ENCODE results near the gene PREP.
A peak's percentile ranks its signal among the peaks of the same experiment; 100 is the strongest.
"Not testable (repeated sequence)": the region's sequence is repeated elsewhere in the genome, so short reads cannot be mapped to it uniquely, and the experiment has no call there.

The PREP gene

DNA sequence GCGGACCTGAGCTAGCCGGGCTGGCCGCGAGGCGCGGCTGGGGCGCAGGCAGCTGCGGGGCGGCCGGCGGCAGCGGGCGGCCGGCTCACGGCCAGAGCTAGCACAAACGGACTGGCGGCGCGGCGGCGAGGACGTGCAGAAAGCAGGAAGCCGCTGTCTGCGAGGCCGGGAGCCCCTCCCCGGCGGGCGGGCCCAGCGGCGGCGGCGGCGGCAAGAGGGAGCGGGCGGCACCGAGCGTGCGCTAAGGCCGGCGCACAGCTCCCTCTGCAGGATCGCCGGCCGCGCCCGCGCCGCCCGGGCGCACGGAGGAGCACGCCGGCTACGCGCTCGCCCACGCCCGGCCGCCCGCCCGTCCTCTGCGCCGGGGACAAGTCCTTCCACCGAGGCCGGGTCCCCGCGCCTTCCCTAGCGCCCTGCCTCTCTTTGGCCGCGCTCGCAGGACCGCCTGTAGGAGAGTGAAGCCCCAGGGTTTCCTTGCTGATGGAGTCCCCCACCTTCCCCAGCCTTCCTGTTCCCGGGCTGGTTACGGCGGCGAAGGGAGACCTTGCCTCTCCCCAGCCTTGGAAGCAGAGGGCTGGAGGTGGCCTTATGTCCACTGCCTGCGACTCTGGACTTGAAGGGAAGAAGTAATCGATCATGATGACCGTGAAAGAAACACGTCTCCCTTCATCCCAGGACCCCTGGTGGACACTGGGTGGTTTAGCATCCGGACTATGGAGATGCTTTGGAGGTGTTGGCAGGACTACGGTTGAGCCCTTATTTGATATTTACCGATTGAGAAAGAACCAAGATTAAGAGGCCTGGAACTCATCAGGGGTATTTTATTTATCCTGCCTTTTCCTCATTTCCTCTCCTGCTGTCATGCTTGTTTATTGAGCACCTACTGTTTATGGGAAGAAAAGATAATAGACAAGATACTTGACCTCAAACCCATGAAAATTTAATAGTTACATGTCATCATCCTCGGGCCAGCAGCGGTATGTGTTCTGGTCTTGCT is at the start of gene PREP:
TSS of gene PREP (minus strand) at position 144 of the 997 bp plus-strand sequence. CDS start 191 bp downstream, outside the sequence.
- peak; percentile 80 for DNase-seq

DNA sequence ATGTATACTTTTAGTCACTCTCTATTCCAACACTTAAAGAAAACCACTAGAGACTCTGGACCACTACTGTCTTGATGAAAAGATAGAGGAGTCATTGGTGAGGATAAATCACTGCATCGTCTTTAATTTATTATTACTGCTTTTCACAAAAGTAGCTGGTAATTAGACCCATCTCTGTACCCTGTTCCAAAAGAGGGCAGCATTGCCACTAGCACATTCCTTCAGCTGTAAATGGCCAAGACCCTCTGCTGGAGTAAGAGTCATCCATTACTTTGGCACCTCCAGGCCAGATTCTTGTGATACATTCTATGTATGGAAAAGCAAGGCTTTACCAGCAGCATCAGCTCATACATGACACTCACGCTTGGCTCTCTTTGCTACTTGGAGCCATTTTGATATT is 49.5 kb upstream of the PREP start:
- DNase-seq, result no peak

DNA sequence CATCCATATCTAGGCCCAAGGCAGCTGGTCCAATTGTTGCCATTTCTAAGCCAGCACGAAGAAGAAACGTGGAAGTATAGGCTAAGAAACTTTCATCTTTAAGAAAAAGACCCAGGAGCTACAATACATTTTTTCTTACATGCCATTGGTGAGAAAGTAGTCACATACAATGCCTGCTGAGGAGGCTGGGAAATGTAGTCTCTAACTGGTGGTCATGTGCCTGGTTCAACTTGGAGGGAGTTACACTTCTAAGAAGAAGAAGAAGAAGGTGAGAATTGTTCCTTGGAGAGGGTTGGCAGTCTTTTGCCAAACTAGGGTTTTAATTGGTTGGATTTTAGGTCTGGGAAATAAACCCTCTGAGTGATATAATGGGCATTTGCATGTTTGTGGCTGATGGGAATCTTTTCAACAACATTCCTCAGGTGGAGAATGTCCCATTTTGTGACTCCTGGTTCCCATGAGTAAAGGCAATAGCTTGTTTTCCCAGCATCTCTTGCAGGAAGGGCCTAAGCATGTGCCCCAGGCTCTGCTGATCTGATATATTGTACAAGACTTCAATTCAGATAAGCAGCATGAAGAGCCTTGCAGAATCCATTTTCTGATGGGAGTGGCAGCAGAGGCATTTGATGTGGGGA is 47.0 kb upstream of the PREP start:
- DNase-seq, result no peak

DNA sequence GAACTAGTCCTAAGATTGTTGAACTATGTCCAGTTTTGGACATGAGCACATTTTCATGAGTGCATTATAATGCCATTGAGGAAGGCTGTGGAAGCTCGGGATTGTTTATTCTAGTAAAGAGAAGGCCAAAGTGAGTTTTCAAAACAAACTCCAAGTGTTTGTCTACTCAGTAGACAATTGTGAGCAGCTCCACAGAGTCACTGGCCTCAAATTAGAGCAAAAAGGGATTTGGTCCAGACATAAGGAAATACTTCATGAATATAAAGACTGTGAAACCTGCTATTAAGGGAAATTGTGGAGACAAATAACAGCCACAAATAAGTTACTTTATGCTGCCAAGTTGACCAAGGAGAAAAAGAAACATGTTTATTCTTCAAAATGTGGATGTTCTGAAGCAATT is 42.6 kb upstream of the PREP start:
- no peak for DNase-seq

DNA sequence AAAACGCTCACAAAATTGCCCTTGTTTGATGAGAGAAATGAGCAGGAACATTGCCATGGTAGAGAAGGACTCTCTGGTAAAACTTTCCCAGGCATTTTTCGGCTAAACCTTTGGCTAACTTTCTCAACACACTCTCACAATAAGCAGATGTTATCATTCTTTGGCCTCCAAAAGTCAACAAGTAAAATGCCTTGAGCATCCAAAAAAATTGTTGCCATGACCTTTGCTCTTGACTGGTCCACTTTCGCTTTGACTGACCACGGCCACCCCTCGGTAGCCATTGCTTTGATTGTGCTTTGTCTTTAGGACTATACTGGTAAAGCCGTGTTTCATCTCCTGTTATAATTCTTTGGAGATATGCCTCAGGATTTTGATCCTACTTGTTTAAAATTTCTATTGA is 41.1 kb upstream of the PREP start:
- no peak for DNase-seq

DNA sequence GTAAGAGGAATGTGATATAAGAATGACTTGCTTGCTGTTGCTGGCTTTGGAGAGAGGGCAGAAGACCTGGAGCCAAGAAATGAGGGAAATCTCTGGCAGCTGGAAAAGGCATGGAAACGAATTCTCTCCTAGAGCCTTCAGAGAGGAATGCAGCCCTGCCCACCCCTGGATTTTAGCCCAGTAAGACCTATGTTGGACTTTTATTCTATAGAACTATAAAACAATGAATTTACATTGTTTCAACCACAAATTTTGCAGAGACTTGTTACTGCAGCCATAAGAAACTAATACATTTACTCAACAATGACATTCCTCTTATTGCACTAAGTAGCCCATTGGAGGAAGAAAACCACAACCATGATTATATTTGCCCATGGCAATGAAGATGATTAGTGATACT is 39.5 kb upstream of the PREP start:
- DNase-seq, result no peak

DNA sequence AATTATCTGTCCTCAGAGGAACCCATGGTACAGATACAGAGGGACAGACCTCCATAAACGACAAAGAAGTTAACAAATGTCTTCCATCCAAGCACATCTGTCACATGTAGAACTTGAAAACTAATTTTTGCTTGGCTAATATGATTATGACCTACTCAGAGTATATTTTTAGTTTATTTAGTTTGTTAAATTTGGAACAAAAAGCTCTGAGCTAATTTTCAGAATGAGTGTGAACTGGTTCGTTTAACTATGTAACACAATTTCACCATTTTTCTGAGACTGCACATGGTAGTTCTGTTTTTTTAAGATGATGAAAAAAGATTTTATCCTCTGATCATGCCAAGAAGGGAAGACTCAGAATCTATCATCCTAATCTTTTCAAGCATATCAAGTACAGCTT is 34.4 kb upstream of the PREP start:
- DNase-seq, result no peak

DNA sequence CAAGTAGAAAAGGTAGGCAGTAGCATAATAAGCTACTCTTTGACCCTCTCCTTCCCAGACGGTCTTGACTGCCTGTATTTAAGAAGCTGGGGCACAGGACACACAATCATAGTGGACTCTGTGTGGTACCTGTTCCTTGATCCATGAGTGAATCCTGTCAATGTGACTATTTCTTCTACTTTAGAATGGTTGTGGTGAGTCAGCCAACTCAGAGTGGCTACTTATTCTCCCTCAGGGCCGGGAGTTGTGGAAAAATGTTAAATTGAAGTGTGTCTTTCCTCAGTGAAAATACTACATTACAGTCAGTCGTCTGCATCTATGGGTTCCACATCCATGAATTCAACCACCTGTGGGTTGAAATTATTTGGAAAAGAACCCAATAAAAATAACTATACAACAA is 30.8 kb upstream of the PREP start:
- DNase-seq, result no peak

DNA sequence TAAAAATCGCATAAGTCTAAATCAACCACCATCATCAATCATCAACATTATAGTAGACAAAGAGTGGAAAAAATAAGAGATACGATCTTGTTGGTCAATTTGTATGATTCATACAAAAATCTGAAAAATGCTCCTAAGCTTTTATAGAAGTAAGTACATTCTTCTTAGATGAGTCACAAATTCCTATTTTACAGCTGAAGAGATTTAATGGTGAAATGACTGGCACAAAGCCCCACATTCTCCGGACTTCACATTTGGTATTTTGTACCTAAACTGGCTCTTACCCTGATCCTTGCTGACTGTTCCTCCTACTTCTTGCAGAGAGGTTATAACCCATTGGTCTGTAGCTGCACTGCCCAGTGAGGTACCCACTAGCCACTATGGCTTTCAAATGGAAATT is 29.9 kb upstream of the PREP start:
- peak; percentile 93 for DNase-seq

DNA sequence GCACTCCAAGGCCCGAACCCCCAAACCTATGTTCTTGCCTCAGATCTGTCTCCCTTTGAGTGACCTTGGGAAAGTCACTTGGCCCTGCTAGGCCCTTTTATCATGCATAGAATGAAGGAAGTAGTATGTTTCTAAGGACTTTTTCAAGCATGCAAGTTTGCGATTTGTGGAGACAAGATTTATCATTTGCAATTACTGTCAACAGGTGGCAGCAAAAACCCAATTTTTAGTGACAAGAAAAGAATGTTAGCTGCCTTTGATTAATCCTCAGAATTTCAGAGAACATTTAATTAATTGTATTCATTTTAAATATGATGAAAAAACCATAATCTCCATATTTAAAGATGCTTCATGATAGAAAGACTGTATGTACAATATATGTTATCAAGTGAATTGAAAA is 28.3 kb upstream of the PREP start:
- peak; percentile 29 for DNase-seq

DNA sequence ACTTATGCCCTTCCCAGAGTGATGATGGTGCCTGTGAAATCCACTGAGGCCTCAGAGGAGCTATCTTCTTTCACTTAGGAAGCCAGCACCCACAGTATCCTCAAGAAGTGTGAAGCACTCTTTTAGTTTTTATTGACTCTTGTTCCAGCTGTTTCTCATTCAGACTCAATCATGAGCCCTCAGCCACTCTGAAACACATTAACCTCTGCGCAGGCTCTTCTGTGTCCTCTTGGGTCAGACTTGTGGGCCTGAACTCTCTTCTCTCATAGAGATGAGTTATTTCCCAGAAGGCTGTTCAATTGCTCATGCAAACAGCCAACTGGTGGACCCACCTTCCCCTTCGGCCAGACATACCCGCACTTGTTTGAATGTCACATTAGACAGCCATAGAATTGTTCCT is 27.8 kb upstream of the PREP start:
- DNase-seq, result no peak

DNA sequence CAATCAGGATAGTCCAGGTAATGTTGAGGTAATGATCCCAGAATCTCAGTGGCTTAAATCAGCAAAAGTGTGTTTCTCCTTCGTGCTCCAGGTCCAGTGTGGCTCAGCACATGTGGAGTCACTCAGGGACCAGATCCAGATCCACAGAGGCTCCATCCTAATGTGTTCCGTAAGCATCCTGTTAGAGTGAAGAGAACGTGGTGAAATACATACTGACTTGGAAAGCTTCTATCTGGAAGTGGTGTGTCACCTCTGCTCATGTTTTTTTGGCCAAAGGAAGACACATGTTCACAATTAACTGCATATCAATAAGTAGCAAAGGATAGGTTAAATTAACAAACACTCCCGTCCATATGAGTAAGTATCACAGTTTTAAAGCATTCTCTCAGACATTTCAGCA is 26.8 kb upstream of the PREP start:
- no peak for DNase-seq

DNA sequence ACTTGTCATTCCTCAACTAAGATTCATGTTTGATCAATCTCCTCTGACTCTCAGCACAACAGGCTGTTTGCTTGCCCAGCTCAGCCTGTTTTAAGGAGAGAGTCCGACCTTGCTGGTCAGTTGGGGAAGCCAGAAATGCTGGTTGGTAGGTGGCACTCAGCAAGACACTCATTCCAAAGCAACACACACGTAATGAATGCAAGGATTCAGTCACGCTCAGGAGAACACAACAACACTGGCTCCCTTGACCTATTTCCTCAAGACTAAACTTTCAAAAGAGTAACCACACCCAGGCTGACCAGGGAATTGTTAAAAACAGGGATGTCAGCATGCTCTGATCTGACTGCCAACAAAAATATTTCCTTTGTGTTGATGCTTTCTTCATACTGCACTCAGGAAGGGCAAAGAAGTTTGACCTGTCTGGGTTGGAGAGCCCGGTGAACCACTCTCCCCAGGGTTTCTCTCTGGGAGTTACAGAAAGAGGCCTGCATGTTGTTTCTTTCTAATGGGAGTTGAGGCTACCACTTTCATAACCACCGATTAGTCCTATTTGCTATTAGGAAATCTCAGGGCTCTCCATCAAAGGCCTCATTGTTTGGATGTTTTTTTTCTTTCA is 25.6 kb upstream of the PREP start:
- DNase-seq, result peak; percentile 59

DNA sequence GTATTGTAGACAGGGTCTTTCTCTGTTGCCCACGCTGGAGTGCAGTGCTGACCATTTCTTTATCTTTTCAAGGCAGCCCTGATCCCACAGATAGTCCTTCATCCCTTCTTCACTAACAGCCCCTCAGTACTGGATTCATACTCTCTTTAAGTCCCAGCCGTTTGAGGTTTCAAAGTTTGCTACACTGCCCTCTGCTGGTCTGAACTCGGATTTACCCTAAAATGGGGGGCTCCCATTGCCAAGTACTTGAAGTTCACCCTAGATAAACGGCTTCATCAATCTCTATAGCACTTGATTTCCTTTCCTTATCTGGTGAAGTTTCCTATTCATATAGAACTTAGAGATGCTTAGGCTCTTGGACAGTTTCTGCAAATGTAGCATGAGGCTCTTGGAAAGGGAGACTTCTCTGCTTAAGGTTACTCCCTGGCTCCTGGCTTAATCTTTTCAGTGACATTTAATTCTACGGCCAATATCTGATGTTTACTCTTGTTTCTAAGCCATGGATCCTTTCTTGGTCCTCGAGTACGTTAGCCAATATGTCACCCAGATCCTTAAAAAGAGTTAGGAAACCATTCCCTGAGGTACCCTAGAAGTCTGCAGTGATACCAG is 21.4 kb upstream of the PREP start:
- no peak for DNase-seq

DNA sequence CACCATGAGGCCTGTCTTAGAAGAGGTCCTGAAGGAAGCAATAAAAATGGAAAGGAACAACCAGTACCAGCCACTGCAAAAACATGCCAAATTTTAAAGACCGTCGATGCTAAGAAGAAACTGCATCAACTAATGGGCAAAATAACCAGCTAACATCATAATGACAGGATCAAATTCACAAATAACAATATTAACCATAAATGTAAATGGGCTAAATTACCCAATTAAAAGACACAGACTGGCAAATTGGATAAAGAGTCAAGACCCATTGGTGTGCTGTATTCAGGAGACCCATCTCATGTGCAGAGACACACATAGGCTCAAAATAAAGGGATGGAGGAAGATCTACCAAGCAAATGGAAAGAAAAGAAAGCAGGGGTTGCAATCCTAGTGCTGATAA is 14.1 kb upstream of the PREP start:
- not testable (repeated sequence) for DNase-seq

DNA sequence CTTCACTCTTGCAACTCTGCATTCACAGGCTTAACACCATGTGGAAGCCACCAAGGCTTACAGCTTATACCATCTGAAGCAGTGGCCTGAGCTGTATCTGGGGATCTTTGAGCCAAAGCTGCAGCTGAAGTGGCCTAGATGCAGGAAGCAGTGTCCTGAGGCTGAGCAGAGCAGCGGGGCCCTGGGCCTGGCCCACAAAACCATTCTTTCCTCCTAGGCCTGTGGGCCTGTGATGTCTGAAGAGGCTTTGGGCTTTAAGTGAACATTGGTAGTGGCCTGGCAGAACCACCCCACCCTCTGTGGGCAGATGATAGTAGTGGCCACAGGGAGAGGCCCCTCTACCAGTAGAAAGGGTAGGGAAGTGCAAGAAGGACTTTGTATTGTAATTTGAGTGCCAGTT is 6.9 kb upstream of the PREP start:
- DNase-seq, result no peak

DNA sequence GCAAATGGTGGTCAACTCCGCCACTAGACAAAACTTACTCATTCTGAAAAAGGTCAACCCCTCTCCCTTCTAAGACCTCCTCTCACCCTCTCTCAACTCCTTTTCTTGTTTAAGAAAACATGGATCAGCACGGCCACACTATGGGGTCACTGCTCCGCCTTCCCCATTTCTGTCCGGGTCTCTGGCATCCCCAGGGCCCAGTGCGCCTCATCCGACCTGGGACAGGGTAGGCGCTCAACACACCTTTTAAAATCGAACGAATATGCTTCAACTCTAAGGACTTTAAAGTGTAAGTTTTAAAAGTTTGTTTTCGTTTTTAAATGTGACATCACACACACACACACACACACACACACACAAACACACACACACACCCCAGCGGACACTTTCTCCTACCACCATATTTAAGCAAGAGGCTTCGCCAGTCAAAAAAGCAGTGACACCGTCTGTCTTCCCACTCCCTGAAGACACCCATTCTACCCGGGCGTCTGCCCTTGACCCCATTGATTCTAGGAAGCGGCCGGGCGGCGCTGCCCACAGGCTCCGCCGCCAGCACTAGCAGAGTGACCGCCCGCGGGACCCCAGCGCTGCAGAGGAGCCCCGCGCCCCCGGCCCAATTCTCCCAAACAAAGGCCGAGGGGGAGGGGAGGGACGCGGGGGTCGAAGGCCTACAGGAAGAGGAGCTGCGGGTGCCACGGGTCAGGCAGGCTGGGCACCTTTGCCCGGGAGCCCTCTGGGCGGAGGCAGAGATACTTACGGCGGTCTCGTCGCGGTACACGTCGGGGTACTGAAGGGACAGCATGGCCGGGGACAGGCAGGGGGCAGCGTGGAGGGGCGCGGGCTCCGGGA is 568 bp downstream of the PREP start:
- no peak for DNase-seq

DNA sequence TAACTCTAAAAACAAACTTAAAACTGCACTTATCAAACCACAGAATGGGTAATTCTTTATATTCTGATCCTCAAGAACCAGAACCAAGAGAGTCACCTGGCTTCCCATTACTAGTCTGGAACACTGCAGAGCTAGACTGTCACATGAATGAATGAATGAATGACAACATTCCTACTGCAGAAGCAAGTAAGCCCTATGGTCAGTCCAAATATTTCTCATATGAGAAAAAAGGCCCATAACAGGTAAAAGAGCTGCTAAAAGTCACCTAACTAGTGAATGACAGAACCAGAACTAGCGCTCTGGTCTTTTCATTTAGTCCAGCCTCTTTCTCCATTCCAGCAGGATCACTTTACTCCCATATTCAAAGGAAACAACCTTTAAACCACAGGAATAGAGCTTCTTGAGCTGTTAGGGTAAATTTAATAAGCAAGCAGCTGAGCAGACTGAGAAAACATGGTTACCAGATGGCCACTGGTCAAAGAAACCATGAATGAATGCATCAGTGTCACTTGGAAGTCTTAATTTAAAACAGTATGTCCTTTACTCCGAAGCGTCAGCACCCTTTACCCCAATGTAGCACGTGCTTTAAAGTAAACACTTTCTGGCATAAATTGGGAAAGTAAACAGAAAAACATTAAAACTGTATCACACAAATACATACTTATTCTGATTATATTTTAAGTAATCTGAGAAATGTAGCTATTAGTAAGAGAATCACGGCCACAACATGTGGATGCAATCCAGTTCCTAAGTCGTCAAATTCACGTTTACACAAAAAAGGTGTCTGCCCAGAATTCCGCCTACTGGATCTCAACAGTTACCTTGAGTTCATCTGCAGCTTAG is 1.4 kb downstream of the PREP start:
- no peak for DNase-seq

DNA sequence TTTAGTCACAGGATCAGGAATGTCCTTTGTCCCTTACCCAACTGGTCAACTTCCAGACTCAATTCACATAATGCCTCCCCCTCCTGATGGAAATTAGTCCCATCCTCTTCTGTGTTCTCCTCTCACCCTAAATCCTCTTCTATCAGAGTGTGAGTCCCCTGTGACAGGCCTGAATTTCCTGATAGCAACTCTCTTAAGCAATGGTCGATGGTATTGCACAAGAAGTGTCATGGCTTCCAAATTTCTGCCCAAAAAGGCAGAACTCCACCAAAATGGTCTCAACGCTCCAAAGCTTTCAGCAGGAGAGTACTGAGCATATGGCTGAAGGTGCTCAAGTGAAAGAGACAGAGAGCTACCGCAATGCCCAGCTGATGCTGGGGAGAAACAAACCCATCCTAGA is 2.4 kb downstream of the PREP start:
- DNase-seq, result no peak

DNA sequence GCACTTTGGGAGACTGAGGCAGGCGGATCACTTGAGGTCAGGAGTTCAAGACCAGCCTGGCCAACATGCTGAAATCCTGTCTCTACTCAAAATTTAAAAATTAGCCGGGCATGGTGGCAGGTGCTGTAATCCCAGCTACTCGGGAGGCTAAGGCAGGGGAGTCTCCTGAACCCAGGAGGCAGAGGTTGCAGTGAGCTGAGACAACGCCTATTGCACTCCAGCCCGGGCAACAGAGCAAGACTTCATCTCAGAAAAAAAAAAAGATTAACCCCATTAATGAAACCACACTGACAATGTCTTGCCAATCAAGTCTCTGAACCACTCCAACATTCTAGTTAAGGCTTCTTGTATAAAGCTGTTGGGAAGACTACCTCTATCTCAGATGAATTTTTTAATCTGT is 4.0 kb downstream of the PREP start:
- no peak for DNase-seq

DNA sequence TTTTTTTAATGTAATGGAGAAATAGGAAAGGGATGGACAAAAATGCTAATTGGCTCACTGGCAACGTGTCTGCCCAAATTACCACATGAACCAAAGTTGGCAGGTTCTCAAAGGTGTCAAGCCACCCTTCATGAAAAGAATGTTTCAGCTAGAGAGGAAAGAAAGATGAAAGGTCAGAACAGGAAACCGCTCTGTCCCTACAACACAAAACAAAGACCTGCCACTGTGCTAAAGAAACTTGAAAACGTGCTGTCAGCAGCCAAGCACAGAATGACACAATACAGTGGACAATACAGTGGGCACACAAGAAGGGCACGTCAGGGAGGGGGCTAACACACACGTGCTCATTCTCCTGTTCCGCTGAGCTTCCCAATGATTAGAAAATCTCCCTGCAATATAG is 4.9 kb downstream of the PREP start:
- DNase-seq, result no peak

DNA sequence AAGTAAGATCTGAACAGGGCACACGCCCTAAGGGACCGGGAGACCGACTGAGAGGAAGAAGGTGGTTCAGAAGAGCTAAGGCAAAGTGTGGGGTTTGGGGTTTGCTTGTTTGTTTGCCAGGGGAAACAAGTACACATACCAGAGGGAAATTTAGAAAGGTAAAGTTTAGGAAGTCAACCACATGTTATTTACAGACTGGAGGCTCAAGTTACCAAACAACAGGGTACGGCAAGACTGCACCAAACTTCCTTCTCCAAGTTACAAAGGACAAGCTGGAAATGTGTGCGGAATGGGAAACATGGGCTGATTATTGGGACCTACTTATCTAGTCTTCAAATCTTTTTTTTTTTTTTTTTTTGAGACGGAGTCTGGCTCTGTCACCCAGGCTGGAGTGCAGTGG is 11.2 kb downstream of the PREP start:
- no peak for DNase-seq

Data from NCI-H226 (cell line).